Spleen (tissue), 7 donors: ENCODE results near the gene TMEM178B.

Experiments
- POLR2A ChIP-seq, 3 donors: fragments of 450-650 bp; IDR thresholded peaks; one replicate each; pipeline ENCODE4 v1.5.1; 2017; ENCODE audit warnings: antibody characterized with exemption in 3 of 3, mild to moderate bottlenecking in 1 of 3
- POLR2AphosphoS5 ChIP-seq, 3 donors: sonication (generic); formaldehyde crosslinking; IDR thresholded peaks; one replicate each; pipeline ENCODE4 v1.5.1; 2017; ENCODE audit warnings: antibody characterized with exemption in 3 of 3
- TF ChIP-seq, protein P1 (sequence below), 11 experiments: fragments of 200-600 bp in 7 of 11; fragments of 450-650 bp in 4 of 11; sonication (generic) in 4 of 11; IDR thresholded peaks in 8 of 11; conservative IDR thresholded peaks in 3 of 11; 1 replicate in 7 of 11; 2 replicates in 4 of 11; pipeline versions ENCODE4 v1.4.0 to v1.8.0; 2016 to 2021; ENCODE audit warnings: antibody characterized with exemption in 11 of 11, inconsistent platforms in 4 of 11, mild to moderate bottlenecking in 1 of 11
- donor health status: DM: no; HTN: no; CAD: no; lungs with moderate emphysema.
- donor health status: DM: no; HTN: no; CAD: no.
- donor health status: DM: no; HTN: no; CAD: no.

DNA sequence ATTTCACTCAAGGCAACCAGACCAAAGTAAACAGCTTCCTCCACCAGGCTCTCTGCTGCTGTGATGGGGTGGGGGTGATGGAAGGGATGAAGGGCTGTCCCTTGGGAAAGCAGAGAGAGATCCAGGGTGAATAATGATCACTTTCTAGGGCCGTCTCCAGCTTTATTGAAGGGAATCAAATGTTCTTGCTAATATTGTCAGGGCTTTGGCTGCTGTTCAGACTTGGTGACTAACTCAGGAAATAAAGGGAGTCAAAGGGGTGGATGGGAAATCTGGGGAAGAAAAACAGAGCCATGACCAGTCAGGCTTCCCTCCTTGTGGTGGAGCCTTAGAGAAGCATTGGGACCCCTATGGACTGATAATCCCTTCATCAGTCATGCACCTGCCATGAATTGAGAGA is 281.2 kb downstream of the TMEM178B start:
- TF ChIP-seq, protein P1, sequence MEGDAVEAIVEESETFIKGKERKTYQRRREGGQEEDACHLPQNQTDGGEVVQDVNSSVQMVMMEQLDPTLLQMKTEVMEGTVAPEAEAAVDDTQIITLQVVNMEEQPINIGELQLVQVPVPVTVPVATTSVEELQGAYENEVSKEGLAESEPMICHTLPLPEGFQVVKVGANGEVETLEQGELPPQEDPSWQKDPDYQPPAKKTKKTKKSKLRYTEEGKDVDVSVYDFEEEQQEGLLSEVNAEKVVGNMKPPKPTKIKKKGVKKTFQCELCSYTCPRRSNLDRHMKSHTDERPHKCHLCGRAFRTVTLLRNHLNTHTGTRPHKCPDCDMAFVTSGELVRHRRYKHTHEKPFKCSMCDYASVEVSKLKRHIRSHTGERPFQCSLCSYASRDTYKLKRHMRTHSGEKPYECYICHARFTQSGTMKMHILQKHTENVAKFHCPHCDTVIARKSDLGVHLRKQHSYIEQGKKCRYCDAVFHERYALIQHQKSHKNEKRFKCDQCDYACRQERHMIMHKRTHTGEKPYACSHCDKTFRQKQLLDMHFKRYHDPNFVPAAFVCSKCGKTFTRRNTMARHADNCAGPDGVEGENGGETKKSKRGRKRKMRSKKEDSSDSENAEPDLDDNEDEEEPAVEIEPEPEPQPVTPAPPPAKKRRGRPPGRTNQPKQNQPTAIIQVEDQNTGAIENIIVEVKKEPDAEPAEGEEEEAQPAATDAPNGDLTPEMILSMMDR (IDR thresholded peaks at IDR 0.05 in 8 of 11, conservative IDR thresholded peaks at IDR 0.05 in 3 of 11) = no peak
- TF ChIP-seq POLR2AphosphoS5 (IDR thresholded peaks at IDR 0.05) (no peak), POLR2A (IDR thresholded peaks at IDR 0.05) (no peak)
